HG02610 (cell line): ENCODE measurements around the gene BRIP1.
"Not testable (repeated sequence)": the region's sequence is repeated elsewhere in the genome, so short reads cannot be mapped to it uniquely, and the experiment has no call there.

ENCODE experiments used
- ATAC-seq: cut with Tn5 transposase; IDR thresholded peaks from one replicate; pipeline ENCODE4 v1.9.1; 2021; ENCODE audit warnings: mild to moderate bottlenecking, moderate library complexity; ENCODE audit not compliant: unreplicated experiment

The BRIP1 gene

DNA sequence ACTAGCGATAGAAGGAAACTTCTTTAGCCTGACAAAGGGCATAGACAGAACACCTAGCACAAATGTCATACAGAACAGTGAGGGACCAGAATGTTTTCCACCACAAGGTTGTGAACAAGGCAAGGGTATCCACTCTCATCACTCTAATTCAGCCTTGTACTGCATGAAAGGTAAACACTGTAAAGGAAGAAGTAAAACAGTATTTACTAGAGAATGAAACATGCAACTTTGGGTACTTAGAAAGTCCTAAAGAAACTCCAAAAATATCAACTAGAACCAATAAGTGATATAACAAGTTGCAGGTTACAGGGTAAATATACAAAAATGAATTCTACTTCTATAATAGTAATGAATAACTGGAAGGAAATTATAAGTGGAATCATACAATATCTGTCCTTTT is 32.2 kb downstream of the BRIP1 start:
- no peak for ATAC-seq

DNA sequence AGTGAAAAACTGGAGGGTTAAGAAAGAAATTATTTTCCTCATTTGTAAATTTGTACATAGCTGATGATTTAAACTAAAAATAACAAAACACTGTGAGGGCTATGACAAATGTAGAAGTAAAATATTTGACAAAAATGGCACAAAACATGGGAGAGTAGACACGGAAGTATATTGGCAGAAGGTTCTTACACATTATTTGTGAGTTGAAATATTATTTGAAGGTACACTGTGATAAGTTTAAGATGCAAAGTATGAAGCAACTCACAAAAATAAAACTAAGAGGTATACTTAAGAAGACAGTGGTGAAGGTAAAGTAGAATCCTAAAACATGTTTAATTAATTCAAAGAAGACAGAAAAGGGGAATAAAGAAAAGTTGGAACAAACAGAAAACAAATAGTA is 34.6 kb downstream of the BRIP1 start:
- no peak for ATAC-seq

DNA sequence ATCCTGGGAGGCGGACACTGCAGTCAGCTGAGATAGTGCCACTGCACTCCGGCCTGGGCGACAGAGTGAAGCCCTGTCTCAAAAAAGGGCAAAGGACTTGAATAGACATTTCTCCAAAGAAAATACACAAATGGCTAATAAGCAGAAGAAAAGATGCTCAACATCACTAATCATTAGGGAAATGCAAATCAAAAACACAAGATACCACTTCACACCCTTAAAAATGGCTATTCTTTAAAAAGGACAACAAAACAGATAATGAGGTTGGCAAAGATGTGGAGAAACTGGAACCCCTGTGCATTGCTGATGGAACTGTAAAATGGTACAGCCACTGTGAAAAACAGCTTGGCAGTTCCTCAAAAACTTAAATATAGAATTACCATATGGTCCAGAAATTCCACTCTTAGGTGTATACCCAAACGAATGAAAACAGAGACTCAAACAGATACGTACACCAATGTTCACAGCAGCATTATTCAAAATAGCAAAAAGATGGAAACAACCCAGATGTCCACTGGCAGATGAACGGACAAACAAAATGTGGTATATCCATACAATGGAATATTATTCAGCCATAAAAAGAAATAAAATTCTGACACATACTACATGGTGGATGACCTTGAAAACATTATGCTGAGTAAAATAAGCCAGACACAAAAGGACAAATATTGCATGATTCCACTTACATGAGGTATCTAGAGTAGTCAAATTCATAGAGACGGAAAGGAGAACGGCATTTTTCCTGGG is 35.5 kb downstream of the BRIP1 start:
- no peak for ATAC-seq

DNA sequence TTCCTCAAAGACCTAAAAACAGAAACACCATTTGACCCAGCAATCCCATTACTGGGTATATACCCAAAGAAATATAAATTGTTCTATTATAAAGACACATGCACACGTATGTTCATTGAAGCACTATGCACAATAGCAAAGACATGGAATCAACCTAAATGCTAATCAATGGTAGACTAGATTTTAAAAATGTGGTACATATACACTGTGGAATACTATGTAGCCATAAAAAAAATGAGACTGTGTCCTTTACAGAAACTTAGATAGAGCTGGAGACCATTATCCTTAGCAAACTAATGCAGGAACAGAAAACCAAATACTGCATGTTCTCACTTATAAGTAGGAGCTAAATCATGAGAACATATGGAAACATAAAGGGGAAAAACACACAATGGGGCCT is 36.5 kb downstream of the BRIP1 start:
- ATAC-seq, result not testable (repeated sequence)

DNA sequence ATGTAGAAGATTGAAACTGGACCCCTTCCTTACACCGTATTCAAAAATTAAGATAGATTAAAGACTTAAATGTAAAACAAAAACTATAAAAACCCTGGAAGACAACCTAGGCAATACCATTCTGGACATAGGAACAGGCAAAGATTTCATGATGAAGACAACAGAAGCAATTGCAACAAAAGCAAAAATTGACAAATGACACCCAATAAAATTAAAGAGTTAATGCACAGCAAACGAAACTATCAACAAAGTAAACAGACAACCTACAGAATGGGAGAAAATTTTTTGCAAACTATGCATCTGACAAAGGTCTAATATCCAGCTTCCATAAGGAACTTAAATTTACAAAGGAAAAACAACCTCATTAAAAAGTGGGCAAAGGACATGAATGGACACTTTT is 37.1 kb downstream of the BRIP1 start:
- ATAC-seq, result not testable (repeated sequence)

DNA sequence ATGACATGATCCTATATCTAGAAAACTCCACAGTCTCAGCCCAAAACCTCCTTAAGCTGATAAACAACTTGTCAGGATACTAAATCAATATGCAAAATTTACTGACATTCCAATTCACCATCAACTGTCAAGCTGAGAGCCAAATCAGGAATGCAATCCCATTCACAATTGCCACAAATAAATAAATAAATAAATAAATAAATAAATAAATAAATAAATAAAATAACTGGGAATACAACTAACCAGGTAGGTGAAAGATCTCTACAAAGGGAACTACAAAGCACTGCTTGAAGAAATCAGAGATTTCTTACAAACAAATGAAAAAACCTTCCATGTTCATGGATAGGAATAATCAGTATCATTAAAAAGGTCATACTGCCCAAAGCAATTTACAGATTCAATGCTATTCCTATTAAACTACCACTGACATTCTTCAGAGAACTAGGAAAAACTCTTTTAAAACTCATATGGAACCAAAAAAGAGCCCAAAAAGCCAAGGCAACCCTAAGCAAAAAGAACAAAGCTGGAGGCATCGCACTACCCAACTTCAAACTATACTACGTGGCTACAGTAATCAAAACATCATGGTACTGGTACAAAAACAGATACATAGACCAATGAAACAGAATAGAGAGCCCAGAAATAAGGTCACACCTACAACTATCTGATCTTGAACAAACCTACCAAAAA is 37.7 kb downstream of the BRIP1 start:
- no peak for ATAC-seq

DNA sequence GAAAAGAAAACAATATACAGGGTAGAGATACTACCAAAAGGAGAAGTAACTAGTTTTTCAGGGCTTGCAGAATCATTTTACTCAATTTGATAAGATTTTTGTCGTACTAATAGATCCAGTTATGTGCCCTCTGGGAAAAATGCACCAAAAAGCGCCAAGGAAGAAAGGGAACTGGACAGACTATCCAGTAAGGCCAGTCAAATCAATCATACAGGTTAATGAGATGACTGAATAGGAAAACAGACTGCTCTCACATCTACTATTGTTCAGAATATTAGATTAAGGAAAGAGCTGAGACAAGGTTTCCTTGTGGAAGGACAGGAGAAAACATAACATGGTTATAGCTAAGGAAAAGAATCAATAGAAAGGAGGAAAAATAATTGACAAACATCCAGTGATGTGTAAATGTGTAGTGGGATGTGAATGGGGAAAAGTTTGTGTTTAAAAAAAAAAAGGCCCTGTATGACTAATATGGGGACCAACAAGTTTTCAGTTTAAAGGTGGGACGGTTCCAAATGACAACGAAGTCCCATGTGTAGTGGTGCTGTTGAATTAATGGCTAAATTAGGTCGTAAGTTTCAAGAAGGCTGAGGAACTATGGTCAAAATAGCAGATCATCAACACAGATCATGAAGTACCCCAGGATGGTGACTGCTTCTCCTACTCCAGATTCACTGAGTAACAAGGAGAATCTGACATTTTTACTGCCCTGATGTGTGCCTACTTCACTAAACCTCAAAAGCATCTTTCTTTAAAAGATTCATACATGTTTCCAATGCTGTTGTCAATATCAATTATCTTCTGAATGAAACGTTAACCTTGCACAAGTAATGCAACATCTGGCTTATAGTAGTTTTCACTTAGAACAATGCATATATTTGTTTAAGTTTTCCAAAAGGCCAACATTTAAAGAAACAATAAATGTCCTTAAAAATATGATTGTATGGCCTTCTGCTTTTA is 40.7 kb downstream of the BRIP1 start:
- ATAC-seq, result peak; percentile 53

DNA sequence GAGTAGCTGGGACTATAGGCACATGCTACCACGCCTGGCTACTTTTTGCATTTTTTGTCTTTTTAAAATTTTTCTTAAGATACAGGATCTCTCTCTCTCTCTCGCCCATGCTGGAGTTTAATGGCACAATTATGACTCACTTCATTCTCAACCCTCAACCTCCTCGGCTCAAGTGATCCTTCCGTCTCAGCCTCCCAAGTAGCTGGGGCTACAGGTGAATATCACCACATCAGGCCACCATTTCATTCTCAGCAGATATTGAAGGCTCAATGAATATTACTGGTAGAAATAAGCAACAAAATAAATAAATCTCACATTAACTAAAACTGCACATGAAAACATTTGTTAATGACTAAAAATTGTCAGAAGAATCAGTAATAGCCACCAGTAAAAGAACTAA is 41.7 kb downstream of the BRIP1 start:
- ATAC-seq, result no peak

DNA sequence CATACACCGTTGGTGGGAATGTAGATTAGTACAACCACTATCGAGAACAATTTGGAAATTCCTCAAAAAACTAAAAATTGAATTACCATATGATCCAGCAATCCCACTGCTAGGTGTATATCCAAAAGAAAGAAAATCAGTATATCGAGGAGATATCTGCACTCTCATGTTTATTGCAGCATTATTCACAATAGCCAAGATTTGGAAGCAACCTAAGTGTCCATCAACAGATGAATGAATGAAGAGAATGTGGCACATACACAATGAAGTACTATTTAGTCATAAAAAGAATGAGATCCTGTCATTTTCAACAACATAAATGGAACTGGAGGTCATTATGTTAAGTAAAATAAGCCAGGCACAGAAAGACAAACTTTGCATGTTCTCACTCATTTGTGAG is 44.1 kb downstream of the BRIP1 start:
- not testable (repeated sequence) for ATAC-seq

DNA sequence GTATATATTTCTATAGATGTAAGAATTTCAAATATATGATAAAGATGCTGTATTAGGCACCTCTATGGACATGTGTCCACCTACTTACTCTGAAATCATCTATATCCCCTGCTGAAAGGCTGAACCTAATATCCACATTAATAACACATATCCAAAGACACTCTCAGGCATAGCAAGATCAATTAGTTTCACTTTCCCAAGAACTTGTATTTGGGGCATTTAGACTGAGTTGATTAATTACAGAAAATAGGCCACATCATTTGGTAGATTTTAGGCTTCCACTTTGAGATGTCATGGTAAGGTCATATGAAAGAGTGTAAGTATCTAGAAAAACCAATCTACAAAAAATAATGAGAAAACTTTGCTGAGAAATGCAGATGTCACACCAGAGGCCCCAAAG is 45.1 kb downstream of the BRIP1 start:
- ATAC-seq, result no peak

DNA sequence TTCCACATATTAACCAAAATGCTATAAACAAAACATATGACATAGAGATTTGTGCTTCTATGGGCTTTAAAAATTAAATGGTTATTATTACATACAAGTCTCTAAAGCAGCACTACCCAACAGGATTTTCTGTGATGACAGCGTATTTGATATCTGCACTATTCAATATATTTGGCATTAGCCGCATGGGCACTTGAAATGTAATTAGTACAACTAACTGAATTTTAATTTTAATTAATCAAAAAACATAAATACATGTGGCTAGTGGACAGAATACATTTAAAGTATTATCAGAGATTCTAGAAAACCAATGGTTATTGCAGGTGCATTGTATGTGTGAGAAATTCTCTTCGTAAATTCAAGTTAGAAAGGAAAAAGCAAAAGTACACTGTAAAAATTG is 45.9 kb downstream of the BRIP1 start:
- ATAC-seq, result no peak

DNA sequence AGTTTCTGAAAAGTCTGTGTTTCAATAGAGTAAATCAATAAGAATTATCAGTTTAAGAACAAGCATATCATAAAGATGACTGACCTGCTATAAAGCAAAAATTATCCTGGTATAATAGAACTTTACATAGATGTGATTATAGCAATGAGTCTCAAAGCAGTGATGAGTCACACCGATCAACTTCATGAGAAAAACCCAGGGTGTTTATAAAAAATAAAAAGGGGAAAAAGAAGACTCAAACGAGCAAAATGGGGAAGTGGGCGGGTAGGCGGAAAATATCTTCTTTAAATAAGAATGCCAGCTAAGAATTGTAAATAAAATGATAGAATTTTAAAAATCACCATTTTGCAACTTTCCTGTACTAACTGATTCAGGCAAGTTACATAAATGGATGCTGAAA is 46.8 kb downstream of the BRIP1 start:
- ATAC-seq, result no peak

DNA sequence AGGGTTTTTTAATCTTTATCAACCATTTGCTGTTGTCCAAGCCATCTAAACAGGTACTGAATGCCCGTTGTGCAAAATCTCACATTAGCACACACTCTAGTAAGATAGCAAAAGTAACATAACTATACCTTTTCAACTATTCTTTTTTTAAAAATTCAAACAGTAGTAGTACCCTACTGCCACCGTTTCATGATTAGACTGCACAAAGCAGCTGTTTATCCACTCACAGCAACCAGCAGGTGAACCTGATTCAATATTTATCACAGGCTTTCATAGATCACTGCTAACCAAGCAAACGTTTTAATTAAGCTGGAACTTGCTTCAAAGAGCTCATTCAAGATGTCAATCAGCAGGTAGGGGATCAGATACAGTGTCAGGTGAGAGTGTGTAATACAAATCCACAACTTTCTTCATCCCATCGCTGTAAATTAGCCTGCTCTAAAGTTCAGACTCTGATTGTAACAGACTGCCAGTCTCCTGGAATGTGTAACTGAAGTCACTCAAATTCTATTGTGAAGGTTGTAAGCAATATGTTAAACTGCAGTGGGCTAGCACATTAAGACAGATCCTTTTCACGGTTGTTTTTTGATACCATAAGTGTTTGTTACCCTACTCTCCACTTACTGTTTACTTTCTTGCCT is 47.3 kb downstream of the BRIP1 start:
- no peak for ATAC-seq

DNA sequence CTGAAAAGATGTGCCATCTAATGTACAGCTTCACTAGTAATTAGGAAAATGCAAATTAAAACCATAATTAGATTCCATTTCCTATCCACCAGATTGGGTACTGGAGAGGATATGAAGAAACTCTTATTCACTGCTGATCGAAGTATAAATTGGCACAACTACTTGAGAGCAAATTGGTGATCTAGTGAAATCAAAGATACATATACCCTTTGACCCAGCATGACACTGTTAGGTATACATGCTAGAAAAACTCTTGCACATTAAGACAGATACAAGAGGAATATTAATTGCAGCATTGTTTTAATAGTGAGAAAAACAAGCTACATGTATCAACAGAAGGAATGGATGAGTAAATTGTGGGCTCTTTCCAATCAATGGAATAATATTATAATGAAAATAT is 48.8 kb downstream of the BRIP1 start:
- no peak for ATAC-seq

DNA sequence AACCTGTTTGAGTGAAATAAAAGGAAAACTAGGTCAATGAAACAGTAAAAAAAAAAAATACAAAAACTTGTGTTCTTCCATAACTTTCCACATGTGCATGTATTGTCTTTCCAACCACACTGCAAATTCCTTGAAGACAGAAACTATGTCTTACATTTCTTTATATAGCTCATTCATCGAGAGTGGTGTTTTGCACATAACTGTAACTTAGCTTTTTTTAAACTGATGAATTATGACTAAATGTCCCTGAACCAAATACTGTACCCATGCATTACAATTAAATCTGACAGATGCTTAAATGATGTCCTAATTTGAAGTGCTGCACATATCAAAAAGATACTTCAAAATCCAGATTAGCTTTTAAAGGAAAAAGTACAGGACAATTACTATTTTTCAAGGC is 50.1 kb downstream of the BRIP1 start:
- ATAC-seq, result no peak

DNA sequence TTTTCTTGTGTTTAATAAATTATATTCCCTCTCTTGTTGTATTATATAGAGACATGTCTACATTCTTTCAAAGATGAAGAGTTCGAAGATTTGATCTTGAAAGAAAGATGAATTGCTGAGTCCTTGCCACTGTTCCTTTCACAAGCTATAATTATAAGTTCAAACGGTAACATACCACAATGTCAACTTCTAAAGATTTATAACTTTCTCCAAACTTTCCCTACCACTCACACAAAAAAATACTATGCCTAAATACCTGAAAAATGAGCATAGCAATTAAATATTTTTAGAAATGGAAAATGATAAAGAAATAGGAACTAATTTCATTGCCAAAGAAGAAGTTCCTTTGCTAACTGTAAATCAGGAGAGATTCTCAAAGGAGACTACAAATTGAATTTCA is 50.6 kb downstream of the BRIP1 start:
- ATAC-seq, result no peak

DNA sequence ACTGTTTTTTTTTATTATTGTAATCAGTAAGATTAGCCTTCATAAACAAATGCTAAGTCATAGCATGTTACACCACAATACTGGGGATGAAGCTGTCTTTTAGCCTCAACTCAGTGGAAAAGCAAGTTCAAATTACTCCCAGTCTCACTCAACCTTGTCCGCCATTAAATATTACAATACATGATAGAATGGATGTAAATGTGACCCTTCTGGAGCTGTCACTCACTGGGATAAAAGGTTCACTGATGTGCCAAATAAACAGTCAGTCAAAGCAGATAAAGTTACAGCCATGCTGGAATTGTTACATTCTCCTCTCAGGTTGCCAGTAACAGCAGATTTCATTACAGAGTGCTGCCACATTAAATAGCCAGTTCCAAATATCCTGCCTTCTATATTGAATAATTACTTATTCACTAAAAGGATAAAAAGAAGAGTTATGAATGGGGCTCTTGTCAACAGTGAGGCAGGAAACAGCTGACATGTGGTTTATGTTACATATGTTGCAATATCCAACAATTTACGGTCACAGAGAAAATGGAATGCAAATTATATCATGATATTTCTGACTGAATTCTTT is 53.4 kb downstream of the BRIP1 start:
- ATAC-seq, result no peak

DNA sequence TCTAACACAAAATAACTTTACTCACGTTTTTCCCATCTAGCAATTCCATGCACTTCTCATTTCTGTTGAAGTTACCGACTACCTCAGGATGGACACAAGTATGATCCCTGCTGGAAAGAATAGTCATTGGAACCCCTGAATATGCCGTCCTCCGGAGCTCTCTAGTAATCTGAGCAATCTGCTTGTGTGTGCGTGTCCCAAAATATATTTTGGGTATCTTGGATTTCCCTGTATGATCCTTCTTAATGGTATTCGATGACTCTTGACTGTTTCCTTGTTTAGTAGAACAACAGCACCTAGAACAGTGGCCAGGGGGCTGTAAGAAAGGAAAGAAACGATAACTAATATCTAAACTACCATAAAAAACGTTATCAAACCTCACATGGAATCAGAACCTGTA is 54.9 kb downstream of the BRIP1 start:
- no peak for ATAC-seq

DNA sequence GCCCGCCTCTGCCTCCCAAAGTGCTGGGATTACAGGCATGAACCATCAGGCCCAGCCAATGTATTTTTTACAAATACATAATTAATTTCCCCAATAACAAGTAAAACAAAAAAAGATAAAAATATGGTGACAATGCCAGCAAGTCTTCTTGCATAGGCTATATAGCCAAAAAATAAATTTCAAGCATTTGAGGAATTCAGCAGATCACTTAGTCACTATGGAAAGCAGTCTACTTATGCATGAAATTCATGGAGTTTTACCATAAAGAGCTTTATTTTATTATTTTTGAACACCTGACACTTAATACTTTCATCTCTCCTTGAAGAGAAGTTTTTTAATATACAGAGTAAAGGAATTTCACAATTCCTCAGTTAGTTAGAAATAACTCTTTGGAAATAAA is 56.4 kb downstream of the BRIP1 start:
- ATAC-seq, result no peak

DNA sequence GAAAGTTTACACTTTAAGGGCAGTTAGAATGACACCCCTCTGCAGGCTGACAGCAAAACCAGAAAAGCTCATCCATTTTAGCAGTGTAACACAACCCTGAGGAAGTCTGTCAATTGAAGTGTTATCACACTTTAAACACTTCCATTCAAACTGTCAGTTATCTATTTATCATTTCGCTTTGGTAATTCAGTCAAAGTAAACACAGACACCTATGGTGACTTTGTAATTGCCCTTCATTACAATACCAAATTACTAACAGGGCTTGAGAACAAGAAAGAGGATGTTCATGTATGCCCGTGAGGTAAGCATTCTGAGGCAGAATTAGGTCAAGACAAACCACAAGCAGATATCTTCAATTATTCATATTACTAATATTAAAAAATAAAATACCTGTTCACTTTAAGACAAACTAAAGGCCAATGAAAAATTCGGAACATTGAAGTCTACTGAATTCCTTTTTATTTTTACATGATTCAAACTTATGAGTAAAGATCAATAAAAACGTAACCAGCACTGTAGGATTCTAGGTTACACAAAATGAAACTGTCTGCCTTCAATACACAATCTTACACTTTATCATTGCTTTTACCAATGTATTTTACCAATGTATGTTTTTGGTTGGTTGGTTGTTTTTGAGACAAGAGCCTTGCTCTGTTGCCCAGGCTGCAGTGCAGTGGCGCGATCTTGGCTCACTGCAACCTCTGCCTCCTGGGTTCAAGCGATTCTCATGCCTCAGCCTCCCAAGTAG is 57.1 kb downstream of the BRIP1 start:
- ATAC-seq, result no peak
